Smooth muscle cell (in vitro differentiated cells): ENCODE results near the gene C3. TPM values are rescaled to one million over a fixed set of nuclear protein-coding genes. Genes with fewer than 3 reads are reported as not detected.
"Not testable (repeated sequence)": the region's sequence is repeated elsewhere in the genome, so short reads cannot be mapped to it uniquely, and the experiment has no call there.

Source experiments
- DNase-seq: peaks from one replicate; lab custom pipeline; 2025; ENCODE audit not compliant: unreplicated experiment; lab: John Stamatoyannopoulos, UW
- H2AFZ ChIP-seq: fragments of 200-600 bp; sonication (generic); 2 replicates; pipeline ENCODE4 v1.6.0; 2016; ENCODE audit warnings: antibody characterized with exemption, low read depth, mild to moderate bottlenecking
- H3F3A ChIP-seq: fragments of 200-600 bp; sonication (generic); 2 replicates; pipeline ENCODE4 v1.6.0; 2017; ENCODE audit warnings: antibody characterized with exemption, low read depth
- H3K27ac ChIP-seq: fragments of 200-600 bp; sonication (generic); 2 replicates; pipeline ENCODE4 v1.5.1; 2016; ENCODE audit warnings: low read depth, mild to moderate bottlenecking
- H3K27me3 ChIP-seq: fragments of 200-600 bp; sonication (generic); 2 replicates; pipeline ENCODE4 v1.6.1; 2016; ENCODE audit warnings: low read depth, mild to moderate bottlenecking
- H3K36me3 ChIP-seq: fragments of 200-600 bp; sonication (generic); 2 replicates; pipeline ENCODE4 v1.5.1; 2016; ENCODE audit warnings: low read depth
- H3K4me1 ChIP-seq: fragments of 200-600 bp; sonication (generic); 2 replicates; pipeline ENCODE4 v1.5.1; 2016; ENCODE audit warnings: low read depth
- H3K4me2 ChIP-seq: fragments of 200-600 bp; sonication (generic); 2 replicates; pipeline ENCODE4 v1.6.0; 2016; ENCODE audit warnings: mild to moderate bottlenecking
- H3K4me3 ChIP-seq: fragments of 200-600 bp; sonication (generic); 2 replicates; pipeline ENCODE4 v1.5.1; 2016; ENCODE audit warnings: mild to moderate bottlenecking
- H3K79me2 ChIP-seq: fragments of 200-600 bp; sonication (generic); 2 replicates; pipeline ENCODE4 v1.6.0; 2016; ENCODE audit warnings: low read depth, mild to moderate bottlenecking
- H3K9ac ChIP-seq: fragments of 200-600 bp; sonication (generic); 2 replicates; pipeline ENCODE4 v1.6.0; 2016; ENCODE audit warnings: low read depth
- H3K9me3 ChIP-seq: fragments of 200-600 bp; sonication (generic); replicated peaks from 2 replicates; pipeline ENCODE4 v1.5.1; 2016; ENCODE audit warnings: low read depth
- H4K20me1 ChIP-seq: fragments of 200-600 bp; sonication (generic); 2 replicates; pipeline ENCODE4 v1.6.0; 2016; ENCODE audit warnings: low read depth
- WGBS: methylation state at CpG from one replicate; pipeline ENCODE4 v1.1.7; 2016; ENCODE audit warnings: low lambda C conversion rate; 5-methylcytosine and 5-hydroxymethylcytosine counted together
- polyA plus RNA-seq: library from polyadenylated mRNA; unstranded; fragments of >200 nt; fragmentation: Nextera tagmentation; extraction: Ambion mirVana; gene quantifications from 2 replicates; pipeline ENCODE4 v1.2.1, GENCODE V29; 2016
- total RNA-seq: library from RNA; depleted of rRNA; stranded (reverse); fragments of >200 nt; gene quantifications from 2 replicates; pipeline ENCODE4 v1.2.3, GENCODE V29; 2014
- TF ChIP-seq, protein P1 (sequence below): fragments of 200-600 bp; sonication (generic); IDR thresholded peaks from 2 replicates; pipeline ENCODE4 v1.5.1; 2017; ENCODE audit warnings: borderline replicate concordance, mild to moderate bottlenecking, antibody characterized with exemption; ENCODE audit not compliant: insufficient read depth, poor library complexity, severe bottlenecking

Gene C3
- total and polyA plus RNA-seq, 2 experiments from 2014 or later: 6.4 to 25.1 TPM

DNA sequence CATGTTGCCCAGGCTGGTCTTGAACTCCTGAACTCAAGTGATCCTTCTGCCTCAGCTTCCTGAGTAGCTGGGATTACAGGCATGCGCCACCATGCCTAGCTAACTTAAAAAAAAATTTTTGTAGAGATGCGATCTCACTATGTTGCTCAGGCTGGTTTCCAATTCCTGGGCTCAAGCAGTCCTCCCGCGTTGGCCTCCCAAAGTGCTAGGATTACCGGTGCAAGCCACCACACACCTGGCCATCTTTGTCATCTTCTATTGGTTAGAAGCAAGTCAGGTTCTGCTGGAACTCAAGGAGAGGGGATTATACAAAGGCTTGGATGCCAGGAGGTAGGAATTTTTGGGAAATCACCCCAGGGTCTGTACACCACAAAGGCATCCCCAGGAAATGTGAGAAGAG, 75.7 kb downstream of the C3 start:
- H4K20me1 ChIP-seq: no peaks in the 10 kb centered on the region
- DNase-seq: no peak
- no peaks in the 10 kb centered on the region for H3F3A ChIP-seq
- 94% methylated on average over 5 of the region's 5 CpGs for WGBS
- no peaks in the 10 kb centered on the region for H3K27me3 ChIP-seq
- no peaks in the 10 kb centered on the region for H3K4me1 ChIP-seq
- TF ChIP-seq, protein P1, sequence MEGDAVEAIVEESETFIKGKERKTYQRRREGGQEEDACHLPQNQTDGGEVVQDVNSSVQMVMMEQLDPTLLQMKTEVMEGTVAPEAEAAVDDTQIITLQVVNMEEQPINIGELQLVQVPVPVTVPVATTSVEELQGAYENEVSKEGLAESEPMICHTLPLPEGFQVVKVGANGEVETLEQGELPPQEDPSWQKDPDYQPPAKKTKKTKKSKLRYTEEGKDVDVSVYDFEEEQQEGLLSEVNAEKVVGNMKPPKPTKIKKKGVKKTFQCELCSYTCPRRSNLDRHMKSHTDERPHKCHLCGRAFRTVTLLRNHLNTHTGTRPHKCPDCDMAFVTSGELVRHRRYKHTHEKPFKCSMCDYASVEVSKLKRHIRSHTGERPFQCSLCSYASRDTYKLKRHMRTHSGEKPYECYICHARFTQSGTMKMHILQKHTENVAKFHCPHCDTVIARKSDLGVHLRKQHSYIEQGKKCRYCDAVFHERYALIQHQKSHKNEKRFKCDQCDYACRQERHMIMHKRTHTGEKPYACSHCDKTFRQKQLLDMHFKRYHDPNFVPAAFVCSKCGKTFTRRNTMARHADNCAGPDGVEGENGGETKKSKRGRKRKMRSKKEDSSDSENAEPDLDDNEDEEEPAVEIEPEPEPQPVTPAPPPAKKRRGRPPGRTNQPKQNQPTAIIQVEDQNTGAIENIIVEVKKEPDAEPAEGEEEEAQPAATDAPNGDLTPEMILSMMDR: no peak
- no peak overlapping the region for H2AFZ ChIP-seq
- H3K4me3 ChIP-seq: no peak overlapping the region
- H3K4me2 ChIP-seq: no peak overlapping the region
- H3K36me3 ChIP-seq: no peaks in the 10 kb centered on the region
- H3K27ac ChIP-seq: no peak overlapping the region
- no peaks in the 10 kb centered on the region for H3K9me3 ChIP-seq
- H3K79me2 ChIP-seq: no peaks in the 10 kb centered on the region
- no peak overlapping the region for H3K9ac ChIP-seq

- H4K20me1 ChIP-seq, H3K4me3 ChIP-seq, H3K79me2 ChIP-seq, H3K36me3 ChIP-seq, DNase-seq, H3K4me1 ChIP-seq, H3K9ac ChIP-seq, H3F3A ChIP-seq, H2AFZ ChIP-seq, H3K27me3 ChIP-seq, H3K9me3 ChIP-seq, H3K27ac ChIP-seq, H3K4me2 ChIP-seq: not testable (repeated sequence)
- WGBS: 93% methylated on average over 9 of the region's 9 CpGs
Measured at GRCh38 chr19:6640333-6640732, 80.1 kb downstream of the C3 start.

GRCh38 chr19:6639439-6639838, 81.0 kb downstream of the C3 start:
- no peak overlapping the region for H3K9ac ChIP-seq
- DNase-seq: no peak
- no peak overlapping the region for H3K27ac ChIP-seq
- H3K27me3 ChIP-seq: no peaks in the 10 kb centered on the region
- no peaks in the 10 kb centered on the region for H3K9me3 ChIP-seq
- H3F3A ChIP-seq: no peaks in the 10 kb centered on the region
- no peaks in the 10 kb centered on the region for H3K79me2 ChIP-seq
- no peak overlapping the region for H3K4me3 ChIP-seq
- TF ChIP-seq, protein P1: no peak
- no peak overlapping the region for H3K4me2 ChIP-seq
- 70% methylated on average over 4 of the region's 4 CpGs for WGBS
- no peaks in the 10 kb centered on the region for H4K20me1 ChIP-seq
- H3K36me3 ChIP-seq: no peaks in the 10 kb centered on the region
- no peak overlapping the region for H2AFZ ChIP-seq
- H3K4me1 ChIP-seq: no peaks in the 10 kb centered on the region

DNA sequence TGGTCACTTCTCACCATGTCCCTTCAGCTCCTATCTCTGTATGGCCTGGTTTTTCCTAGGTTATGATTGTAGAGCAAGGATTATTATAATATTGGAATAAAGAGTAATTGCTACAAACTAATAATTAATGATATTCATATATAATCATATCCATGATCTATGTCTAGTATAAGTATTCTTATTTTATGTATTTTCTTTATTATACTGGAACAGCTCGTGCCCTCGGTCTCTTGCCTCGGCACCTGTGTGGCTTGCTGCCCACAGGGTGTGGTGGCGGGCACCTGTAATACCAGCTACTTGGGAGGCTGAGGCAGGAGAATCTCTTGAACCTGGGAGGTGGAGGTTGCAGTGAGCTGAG, 87.0 kb downstream of the C3 start:
- not testable (repeated sequence) for H4K20me1 ChIP-seq, H3K4me1 ChIP-seq, H3F3A ChIP-seq, H3K4me2 ChIP-seq, H3K36me3 ChIP-seq, H3K9me3 ChIP-seq, H3K4me3 ChIP-seq, H3K27ac ChIP-seq, H3K9ac ChIP-seq, H3K79me2 ChIP-seq, H3K27me3 ChIP-seq, H2AFZ ChIP-seq, DNase-seq
- WGBS: 75% methylated on average over 4 of the region's 4 CpGs

DNA sequence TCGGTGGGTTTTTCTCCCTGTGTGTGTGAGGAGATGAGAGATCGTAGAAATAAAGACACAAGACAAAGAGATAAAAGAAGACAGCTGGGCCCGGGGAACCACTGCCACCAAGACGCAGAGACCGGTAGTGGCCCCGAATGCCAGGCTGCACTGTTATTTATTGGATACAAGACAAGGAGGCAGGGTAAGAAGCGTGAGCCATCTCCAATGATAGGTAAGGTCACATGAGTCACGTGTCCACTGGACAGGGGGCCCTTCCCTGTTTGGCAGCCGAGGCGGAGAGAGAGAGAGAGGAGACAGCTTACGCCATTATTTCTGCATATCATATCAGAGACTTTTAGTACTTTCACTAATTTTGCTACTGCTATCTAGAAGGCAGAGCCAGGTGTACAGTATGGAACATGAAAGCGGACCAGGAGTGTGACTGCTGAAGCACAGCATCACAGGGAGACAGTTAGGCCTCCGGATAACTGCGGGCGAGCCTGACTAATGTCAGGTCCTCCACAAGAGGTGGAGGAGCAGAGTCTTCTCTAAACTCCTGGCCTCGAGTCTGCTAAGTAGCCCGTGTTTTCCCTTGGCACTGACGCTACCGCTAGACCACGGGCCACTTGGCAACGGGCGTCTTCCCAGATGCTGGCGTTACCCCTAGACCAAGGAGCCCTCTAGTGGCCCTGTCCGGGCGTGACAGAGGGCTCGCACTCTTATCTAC, 87.5 kb downstream of the C3 start:
- not testable (repeated sequence) for H3K79me2 ChIP-seq, H4K20me1 ChIP-seq, H3K36me3 ChIP-seq, H3K4me1 ChIP-seq, H3K9me3 ChIP-seq, H3K4me3 ChIP-seq, H3K9ac ChIP-seq, H3F3A ChIP-seq, H3K27ac ChIP-seq, H3K27me3 ChIP-seq
- peak; percentile 4 for DNase-seq
- peak overlapping the region; percentile 28 for H3K4me2 ChIP-seq
- 45% methylated on average over 26 of the region's 26 CpGs for WGBS
- TF ChIP-seq, protein P1: peak; percentile 63
- H2AFZ ChIP-seq: peak overlapping the region; percentile 63
